ENCODE results near the gene CYB561A3. TPM values are rescaled to one million over a fixed set of nuclear protein-coding genes. Genes with fewer than 3 reads are reported as not detected.

Gene CYB561A3
- total RNA-seq, 1 donor from 2014 or later: 41.4 TPM

- Mint-ChIP-seq H3K27me3 (ENCODE audit: low read depth) (no peaks in the 10 kb centered on the region), H3K36me3 (ENCODE audit: low read depth) (peaks cover 15% of the 10 kb centered on the region), H3K9me3 (ENCODE audit: low read depth) (no peaks in the 10 kb centered on the region), H3K27ac (ENCODE audit: unreplicated experiment) (peak overlapping the region; percentile 90), H3K4me3 (ENCODE audit: unreplicated experiment) (peak overlapping the region; percentile 95), H3K4me1 (ENCODE audit: low read depth) (peaks cover 58% of the 10 kb centered on the region)
- DNase-seq (ENCODE audit: low spot score): no peak
- TF ChIP-seq CTCF (IDR thresholded peaks at IDR 0.05): no peak
Measured at GRCh38 chr11:61331651-61332050, 30.0 kb downstream of the CYB561A3 start.

DNA sequence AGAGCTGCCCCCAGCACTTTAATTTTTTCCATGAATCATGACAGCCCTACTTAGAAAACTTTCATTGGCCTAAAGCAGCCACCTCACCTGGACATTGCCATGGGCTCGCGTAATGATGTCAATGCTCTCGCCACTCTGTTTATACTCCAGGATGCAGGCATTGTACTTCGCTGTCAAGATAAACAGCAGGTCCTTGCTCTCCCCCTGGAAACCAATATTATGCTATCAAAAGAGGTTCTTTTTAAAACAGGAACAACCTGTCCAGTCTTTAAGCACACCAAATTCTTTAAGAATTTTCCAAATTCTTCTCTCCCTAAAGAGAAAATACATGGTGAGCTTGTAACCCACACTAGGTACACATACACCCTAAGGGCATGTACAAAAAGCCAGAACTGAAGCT lies 31.8 kb downstream of the CYB561A3 start:
- Mint-ChIP-seq H3K27me3 (ENCODE audit: low read depth) (no peaks in the 10 kb centered on the region), H3K27ac (ENCODE audit: unreplicated experiment) (peak overlapping the region; percentile 90), H3K4me1 (ENCODE audit: low read depth) (peaks cover 68% of the 10 kb centered on the region), H3K36me3 (ENCODE audit: low read depth) (peaks cover 26% of the 10 kb centered on the region), H3K9me3 (ENCODE audit: low read depth) (no peaks in the 10 kb centered on the region), H3K4me3 (ENCODE audit: unreplicated experiment) (no peak overlapping the region)
- no peak for DNase-seq (ENCODE audit: low spot score)
- no peak for TF ChIP-seq CTCF (IDR thresholded peaks at IDR 0.05)

DNA sequence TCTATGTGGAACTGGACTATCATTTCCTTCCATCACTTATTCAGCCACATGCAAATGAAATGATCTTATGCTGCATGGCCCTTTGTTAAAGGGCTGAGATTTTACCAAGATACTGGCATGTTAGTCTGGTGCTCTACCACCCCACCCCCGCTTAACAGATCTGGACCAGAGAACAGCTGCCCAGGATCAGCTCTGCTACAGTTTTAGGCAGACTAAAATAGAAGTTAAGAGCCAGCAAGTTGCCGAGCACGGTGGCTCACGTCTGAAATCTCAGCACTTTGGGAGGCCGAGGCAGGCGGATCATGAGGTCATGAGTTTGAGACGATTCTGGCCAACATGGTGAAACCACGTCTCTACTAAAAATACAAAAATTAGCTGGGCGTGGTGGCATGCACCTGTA lies 33.3 kb downstream of the CYB561A3 start:
- Mint-ChIP-seq H3K4me1 (ENCODE audit: low read depth) (peaks cover 60% of the 10 kb centered on the region), H3K9me3 (ENCODE audit: low read depth) (no peaks in the 10 kb centered on the region), H3K4me3 (ENCODE audit: unreplicated experiment) (no peak overlapping the region), H3K36me3 (ENCODE audit: low read depth) (peaks cover 35% of the 10 kb centered on the region), H3K27ac (ENCODE audit: unreplicated experiment) (peak overlapping the region; percentile 60), H3K27me3 (ENCODE audit: low read depth) (no peaks in the 10 kb centered on the region)
- no peak for TF ChIP-seq CTCF (IDR thresholded peaks at IDR 0.05)
- DNase-seq (ENCODE audit: low spot score): no peak

DNA sequence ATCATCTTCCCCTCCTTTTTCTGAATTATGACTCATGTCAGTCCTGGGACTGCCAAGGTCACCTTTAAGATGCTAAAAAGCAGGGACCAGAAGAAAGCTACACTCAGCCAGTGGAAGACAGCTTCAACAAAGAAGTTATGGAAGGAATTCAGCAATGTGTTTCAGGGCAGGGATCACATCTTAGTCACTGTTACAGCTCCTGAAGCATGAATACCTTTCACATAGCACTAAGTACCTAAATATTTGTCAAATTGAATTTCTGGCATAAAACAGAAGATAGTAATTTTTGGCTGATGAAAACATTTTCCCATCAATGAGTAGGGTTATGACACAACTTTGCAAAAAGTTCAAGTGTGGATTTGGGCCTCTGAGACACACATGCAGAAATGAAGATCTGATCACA lies 34.0 kb downstream of the CYB561A3 start:
- Mint-ChIP-seq H3K9me3 (ENCODE audit: low read depth) (no peaks in the 10 kb centered on the region), H3K36me3 (ENCODE audit: low read depth) (peaks cover 39% of the 10 kb centered on the region), H3K4me3 (ENCODE audit: unreplicated experiment) (no peak overlapping the region), H3K4me1 (ENCODE audit: low read depth) (peaks cover 58% of the 10 kb centered on the region), H3K27ac (ENCODE audit: unreplicated experiment) (peak overlapping the region; percentile 60), H3K27me3 (ENCODE audit: low read depth) (no peaks in the 10 kb centered on the region)
- no peak for DNase-seq (ENCODE audit: low spot score)
- no peak for TF ChIP-seq CTCF (IDR thresholded peaks at IDR 0.05)

GRCh38 chr11:61325649-61326414 lies 35.9 kb downstream of the CYB561A3 start:
- H3K9me3 Mint-ChIP-seq (ENCODE audit: low read depth): no peaks in the 10 kb centered on the region
- no peaks in the 10 kb centered on the region for H3K27me3 Mint-ChIP-seq (ENCODE audit: low read depth)
- no peak for DNase-seq (ENCODE audit: low spot score)
- peaks cover 42% of the 10 kb centered on the region for H3K4me1 Mint-ChIP-seq (ENCODE audit: low read depth)
- H3K36me3 Mint-ChIP-seq (ENCODE audit: low read depth): peaks cover 48% of the 10 kb centered on the region
- TF ChIP-seq CTCF (IDR thresholded peaks at IDR 0.05): no peak
- no peak overlapping the region for H3K4me3 Mint-ChIP-seq (ENCODE audit: unreplicated experiment)
- H3K27ac Mint-ChIP-seq (ENCODE audit: unreplicated experiment): peak overlapping the region; percentile 70

All from chondrocyte (in vitro differentiated cells).